ENCODE results near the gene NAALADL2.

Gene NAALADL2

DNA sequence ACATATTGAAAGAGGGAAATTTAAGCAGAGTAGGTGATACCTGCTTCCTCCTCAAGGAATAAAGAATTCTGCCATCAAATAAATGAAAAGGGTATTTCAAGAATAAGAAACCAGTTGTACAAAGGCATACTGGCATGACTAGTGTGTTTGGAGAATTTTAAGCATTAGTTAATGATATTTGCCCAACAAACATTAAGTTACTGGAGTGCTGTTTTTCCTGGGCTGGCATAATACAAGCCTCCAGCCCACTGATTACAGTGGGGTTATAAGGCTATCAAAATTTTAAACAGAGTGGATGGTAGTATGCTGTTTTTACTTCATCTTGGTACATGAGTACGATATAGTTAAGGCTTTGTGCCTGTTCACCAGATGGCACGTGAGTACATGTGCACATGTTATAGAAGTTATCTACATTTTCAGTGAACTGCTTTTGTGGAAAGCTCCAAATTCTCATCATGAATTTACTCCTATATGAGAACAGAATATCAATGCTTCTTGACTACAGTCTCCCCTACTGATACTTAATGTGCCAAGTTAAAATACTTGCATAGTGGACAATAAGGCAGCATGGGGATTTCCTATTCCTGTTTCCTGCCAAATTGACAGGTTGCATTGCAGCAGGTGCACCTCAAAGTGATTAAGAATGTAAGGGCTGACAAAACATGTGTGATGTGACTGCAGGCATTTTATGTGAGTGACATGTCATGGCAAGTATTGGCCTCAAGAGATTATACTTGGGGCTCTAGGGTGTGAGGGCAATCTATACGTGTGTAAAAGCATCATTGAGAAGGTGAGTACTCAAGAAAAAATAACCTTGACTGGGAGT is 14.9 kb downstream of the NAALADL2 start:
- H3K4me3 ChIP-seq (ENCODE audit: low read depth, low read length) = no peak overlapping the region
- TF ChIP-seq, protein P1, sequence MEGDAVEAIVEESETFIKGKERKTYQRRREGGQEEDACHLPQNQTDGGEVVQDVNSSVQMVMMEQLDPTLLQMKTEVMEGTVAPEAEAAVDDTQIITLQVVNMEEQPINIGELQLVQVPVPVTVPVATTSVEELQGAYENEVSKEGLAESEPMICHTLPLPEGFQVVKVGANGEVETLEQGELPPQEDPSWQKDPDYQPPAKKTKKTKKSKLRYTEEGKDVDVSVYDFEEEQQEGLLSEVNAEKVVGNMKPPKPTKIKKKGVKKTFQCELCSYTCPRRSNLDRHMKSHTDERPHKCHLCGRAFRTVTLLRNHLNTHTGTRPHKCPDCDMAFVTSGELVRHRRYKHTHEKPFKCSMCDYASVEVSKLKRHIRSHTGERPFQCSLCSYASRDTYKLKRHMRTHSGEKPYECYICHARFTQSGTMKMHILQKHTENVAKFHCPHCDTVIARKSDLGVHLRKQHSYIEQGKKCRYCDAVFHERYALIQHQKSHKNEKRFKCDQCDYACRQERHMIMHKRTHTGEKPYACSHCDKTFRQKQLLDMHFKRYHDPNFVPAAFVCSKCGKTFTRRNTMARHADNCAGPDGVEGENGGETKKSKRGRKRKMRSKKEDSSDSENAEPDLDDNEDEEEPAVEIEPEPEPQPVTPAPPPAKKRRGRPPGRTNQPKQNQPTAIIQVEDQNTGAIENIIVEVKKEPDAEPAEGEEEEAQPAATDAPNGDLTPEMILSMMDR (IDR thresholded peaks at IDR 0.05; ENCODE audit: low read depth, low read length, missing control alignments) = no peak
- DNase-seq (ENCODE audit: low read depth) = no peak
- in situ Hi-C loops (cut with HindIII; ENCODE audit: low sequenced_read_pairs) = no loop called here

DNA sequence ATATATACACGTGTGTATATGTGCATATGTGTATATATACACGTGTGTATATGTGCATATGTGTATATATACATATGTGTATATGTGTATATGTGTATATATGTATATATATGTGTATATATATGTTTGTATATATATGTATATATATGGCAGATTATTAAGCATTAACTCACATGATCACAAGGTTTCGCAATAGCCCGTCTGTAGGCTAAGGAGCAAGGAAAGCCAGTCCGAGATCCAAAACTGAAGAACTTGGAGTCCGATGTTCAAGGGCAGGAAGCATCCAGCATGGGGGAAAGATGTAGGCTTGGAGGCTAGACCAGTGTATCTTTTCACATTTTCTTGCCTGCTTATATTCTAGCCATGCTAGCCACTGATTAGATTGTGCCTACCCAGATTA is 23.7 kb downstream of the NAALADL2 start:
- DNase-seq (ENCODE audit: low read depth) = no peak
- H3K4me3 ChIP-seq (ENCODE audit: low read depth, low read length) = no peak overlapping the region
- in situ Hi-C loops (cut with HindIII; ENCODE audit: low sequenced_read_pairs) = no loop called here
- TF ChIP-seq, protein P1 (IDR thresholded peaks at IDR 0.05; ENCODE audit: low read depth, low read length, missing control alignments) = no peak

DNA sequence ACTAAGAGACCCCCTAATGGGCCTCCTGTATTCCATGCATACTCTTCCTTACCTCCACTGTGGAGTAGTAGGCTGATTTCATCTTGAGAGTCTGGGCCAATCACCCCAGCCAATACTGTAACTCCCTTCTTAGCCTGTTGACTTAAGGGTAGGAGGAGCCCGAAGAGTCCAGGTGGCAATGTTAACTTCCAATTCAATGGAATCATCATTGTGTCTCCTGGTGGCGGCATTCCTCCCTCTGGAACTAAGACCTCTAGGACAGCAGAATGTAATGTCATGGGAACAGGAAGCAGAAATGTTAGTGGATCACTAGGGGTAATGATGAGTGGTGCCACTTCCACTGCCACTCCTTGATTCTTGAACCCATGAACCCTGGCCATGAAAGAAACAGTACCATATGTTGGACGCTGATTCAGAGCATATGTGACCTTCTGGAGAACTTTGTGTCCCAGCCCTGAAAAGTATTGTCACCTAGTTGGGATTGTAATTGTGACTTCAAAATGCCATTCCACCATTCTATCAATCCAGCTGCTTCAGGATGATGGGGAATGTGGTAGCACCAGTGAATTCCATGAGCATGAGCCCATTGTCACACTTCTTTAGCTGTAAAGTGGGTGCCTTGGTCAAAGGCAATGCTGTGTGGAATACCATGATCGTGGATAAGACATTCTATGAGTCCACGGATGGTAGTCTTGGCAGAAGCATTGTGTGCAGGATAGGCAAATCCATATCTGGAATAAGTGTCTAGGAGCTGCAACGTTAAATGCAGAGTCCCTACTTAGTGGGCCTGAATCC is 24.9 kb downstream of the NAALADL2 start:
- in situ Hi-C loops (cut with HindIII; ENCODE audit: low sequenced_read_pairs) = no loop called here
- TF ChIP-seq, protein P1 (IDR thresholded peaks at IDR 0.05; ENCODE audit: low read depth, low read length, missing control alignments) = no peak
- no peak for DNase-seq (ENCODE audit: low read depth)
- H3K4me3 ChIP-seq (ENCODE audit: low read depth, low read length) = no peak overlapping the region

DNA sequence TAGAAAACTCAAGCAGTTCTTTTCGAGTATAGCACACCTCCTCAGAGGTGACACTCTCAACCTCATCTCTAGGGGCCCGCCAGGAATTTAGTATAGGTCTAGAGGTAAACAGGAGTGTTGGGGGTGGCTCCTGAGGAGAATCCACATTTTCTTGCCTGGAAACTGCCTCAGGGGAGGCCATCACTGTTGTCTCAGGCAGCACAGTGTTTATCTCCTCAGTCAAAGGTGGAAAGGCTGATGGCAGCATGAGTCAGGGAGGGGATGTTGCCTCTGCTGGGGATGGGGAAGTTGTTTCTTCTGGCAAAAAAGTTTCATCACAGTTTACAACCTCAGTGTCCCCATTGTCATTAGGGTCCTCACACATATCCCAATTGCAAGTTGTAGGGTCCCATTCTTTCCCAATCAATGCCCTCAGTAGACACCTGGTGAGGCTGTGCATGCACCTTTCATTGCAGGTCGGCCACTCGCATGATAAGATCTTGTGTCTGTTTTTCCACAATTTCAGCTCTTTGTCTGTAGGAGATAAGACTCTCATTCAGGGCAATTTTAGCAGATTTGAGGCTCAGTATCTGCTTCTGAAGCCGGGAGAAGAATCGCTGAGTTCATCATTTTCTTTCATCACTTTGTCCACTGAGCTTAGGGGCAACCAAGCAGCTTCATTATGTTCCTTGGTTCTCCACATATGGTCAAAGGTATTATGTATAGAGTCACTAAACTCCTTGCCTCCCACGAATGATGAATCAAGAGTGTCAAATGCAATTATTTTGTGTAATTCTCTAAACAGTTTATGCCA is 25.8 kb downstream of the NAALADL2 start:
- in situ Hi-C loops (cut with HindIII; ENCODE audit: low sequenced_read_pairs) = no loop called here
- DNase-seq (ENCODE audit: low read depth) = no peak
- TF ChIP-seq, protein P1 (IDR thresholded peaks at IDR 0.05; ENCODE audit: low read depth, low read length, missing control alignments) = no peak

DNA sequence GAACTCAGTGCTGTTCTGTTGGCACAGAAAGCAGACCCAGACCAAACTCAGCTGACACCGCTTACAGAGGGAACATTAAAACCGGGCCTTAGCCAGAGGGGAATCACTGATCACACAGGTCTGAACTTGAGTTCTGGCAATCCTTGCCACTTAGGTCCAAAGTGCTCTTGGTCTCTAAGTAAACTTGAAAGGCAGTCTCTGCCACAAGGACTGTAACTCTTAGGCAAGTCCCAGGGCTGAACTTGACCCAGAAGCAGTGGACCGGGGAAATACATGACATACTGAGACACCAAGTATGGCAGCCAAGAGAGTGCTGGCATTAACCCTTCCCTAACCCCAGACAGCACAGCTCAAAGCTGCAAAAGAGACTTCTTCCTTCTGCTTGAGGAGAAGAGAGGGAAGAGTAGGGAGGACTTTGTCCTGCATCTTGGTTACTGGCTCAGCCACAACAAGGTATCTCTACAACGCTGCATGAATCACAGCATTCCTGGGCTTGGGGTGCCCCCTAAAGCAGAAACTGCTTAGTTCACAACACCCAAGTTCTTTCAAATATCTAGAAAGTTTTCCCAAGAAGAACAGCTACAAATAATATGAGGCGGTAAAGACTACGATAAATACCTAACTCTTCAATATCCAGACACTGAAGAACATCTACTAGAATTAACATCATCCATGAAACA is 32.5 kb downstream of the NAALADL2 start:
- TF ChIP-seq, protein P1 (IDR thresholded peaks at IDR 0.05; ENCODE audit: low read depth, low read length, missing control alignments) = no peak
- no peak overlapping the region for H3K4me3 ChIP-seq (ENCODE audit: low read depth, low read length)
- in situ Hi-C loops (cut with HindIII; ENCODE audit: low sequenced_read_pairs) = no loop called here
- DNase-seq (ENCODE audit: low read depth) = no peak

More for the DNA sequence above, 25.8 kb downstream of the NAALADL2 start:
- H3K4me3 ChIP-seq (ENCODE audit: low read depth, low read length) = no peak overlapping the region

DNA sequence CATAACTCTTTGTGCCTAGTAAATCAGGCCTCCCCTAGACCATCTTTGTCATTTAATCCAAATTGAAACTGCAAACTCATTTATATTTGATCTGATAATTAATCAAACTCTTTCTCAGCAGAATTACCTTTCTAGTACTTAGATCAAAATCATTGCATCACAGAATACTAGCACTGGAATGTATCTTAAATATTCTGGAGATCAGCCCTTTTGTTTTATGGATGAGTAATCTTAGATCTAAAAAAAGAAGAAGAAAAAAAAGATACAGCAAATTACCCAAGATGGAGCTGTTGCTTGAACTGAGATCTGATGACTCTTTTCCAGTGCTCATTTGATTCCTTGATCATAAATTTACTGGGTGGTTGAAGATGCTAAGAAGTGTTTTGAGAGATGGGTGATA is 47.9 kb downstream of the NAALADL2 start:
- in situ Hi-C loops (cut with HindIII; ENCODE audit: low sequenced_read_pairs) = no loop called here
- TF ChIP-seq, protein P1 (IDR thresholded peaks at IDR 0.05; ENCODE audit: low read depth, low read length, missing control alignments) = no peak
- DNase-seq (ENCODE audit: low read depth) = no peak
- no peak overlapping the region for H3K4me3 ChIP-seq (ENCODE audit: low read depth, low read length)

Measured in astrocyte of the cerebellum (primary cell).